Measurements from ENCODE around the gene BEND6.

- TF ChIP-seq CTCF (IDR thresholded peaks at IDR 0.05; ENCODE audit: low read depth, low read length, missing input control): no peak
- TF ChIP-seq JUND (IDR thresholded peaks at IDR 0.05): no peak
- no peak for TF ChIP-seq RAD21 (IDR thresholded peaks at IDR 0.05)
- TF ChIP-seq TAF1 (conservative IDR thresholded peaks at IDR 0.05): no peak
- TF ChIP-seq, protein P1, sequence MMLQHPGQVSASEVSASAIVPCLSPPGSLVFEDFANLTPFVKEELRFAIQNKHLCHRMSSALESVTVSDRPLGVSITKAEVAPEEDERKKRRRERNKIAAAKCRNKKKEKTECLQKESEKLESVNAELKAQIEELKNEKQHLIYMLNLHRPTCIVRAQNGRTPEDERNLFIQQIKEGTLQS (IDR thresholded peaks at IDR 0.05): no peak
- TF ChIP-seq, protein P2, sequence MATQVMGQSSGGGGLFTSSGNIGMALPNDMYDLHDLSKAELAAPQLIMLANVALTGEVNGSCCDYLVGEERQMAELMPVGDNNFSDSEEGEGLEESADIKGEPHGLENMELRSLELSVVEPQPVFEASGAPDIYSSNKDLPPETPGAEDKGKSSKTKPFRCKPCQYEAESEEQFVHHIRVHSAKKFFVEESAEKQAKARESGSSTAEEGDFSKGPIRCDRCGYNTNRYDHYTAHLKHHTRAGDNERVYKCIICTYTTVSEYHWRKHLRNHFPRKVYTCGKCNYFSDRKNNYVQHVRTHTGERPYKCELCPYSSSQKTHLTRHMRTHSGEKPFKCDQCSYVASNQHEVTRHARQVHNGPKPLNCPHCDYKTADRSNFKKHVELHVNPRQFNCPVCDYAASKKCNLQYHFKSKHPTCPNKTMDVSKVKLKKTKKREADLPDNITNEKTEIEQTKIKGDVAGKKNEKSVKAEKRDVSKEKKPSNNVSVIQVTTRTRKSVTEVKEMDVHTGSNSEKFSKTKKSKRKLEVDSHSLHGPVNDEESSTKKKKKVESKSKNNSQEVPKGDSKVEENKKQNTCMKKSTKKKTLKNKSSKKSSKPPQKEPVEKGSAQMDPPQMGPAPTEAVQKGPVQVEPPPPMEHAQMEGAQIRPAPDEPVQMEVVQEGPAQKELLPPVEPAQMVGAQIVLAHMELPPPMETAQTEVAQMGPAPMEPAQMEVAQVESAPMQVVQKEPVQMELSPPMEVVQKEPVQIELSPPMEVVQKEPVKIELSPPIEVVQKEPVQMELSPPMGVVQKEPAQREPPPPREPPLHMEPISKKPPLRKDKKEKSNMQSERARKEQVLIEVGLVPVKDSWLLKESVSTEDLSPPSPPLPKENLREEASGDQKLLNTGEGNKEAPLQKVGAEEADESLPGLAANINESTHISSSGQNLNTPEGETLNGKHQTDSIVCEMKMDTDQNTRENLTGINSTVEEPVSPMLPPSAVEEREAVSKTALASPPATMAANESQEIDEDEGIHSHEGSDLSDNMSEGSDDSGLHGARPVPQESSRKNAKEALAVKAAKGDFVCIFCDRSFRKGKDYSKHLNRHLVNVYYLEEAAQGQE (IDR thresholded peaks at IDR 0.05): no peak
- no peak for TF ChIP-seq SP1 (IDR thresholded peaks at IDR 0.05)
These were observed 16.2 kb upstream of the BEND6 start for GRCh38 chr6:56938649-56939191.

Data from liver (tissue), 3 donors.